Measurements from ENCODE around the gene RPS19BP1.

The RPS19BP1 gene

DNA sequence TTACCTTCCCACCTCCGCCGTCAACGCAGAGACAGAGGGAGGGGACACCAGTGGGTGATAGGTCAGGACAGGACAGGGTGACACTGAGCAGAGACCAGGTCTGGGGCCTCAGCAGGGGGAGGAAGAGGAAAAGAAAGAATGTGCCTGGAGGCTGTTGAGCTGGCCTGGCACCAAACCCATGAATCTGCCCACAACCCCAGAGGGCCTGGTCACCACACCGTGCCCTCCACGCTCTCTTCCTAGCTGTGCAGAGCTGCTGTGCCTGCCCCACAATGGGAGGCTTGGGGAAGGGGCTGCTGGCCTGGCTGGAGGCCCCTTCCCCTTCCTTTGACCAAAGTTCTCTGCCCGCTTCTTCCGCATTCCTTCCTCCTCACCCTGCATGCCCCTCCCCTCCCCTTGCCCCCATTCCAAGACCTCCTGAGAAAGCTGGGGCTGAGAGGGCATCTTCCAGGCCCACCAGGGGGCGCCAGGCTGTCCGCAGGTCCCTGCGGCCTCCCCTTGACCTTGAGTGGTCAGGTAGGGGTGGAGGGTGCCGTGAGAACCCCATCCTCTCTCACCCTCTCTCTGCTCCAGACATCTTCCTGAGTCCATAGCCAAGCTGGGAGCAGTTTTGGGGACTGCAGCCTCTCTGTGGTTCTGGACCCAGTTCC, 27.0 kb upstream of the RPS19BP1 start:
- DNase-seq (ENCODE audit: low read depth in 3 of 3), result no peak

DNA sequence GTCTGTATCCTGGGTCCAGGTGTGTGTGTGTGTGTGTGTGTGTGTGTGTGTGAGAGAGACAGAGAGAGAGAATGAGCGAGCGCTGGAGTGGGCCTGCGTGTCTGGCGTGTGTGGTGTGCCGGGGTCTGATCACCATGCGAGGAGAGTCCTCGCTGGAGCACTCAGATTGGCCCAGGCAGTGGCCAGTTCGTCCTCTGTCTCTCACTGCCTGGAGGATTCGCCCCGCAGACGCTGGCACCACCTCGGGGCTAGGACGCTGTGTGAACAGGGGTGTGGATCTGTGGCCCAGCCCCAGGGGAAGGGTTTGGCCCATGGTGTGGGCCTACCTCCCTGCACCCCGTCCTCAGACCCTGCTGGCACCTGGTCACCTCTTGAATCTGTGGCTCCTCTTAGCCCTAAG, 26.4 kb upstream of the RPS19BP1 start:
- no peak for DNase-seq (ENCODE audit: low read depth in 3 of 3)

DNA sequence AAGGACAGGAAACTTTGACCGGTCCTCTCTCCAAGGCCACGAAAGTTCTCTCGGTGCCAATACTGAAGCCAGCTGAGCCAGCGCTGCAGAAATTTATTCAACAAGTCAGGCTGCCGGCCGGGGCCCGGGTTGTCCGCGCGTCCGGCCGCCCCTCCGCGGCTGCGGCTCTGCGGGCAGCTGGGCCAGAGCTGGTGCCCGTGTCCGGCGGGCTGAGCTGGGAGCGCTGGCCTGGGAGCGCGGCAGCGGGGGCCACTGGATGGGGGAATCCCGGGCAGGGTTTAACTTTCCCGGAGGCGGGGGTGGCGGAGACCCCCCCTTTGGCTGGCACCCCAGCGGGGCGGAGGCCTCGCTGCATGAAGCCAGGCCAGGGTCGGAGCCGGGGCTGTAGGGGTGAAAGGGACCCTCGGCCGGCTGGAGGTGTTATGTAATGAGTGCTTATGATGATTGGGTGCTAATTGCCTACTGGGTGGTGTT, 25.7 kb upstream of the RPS19BP1 start:
- DNase-seq (ENCODE audit: low read depth in 3 of 3), result no peak

DNA sequence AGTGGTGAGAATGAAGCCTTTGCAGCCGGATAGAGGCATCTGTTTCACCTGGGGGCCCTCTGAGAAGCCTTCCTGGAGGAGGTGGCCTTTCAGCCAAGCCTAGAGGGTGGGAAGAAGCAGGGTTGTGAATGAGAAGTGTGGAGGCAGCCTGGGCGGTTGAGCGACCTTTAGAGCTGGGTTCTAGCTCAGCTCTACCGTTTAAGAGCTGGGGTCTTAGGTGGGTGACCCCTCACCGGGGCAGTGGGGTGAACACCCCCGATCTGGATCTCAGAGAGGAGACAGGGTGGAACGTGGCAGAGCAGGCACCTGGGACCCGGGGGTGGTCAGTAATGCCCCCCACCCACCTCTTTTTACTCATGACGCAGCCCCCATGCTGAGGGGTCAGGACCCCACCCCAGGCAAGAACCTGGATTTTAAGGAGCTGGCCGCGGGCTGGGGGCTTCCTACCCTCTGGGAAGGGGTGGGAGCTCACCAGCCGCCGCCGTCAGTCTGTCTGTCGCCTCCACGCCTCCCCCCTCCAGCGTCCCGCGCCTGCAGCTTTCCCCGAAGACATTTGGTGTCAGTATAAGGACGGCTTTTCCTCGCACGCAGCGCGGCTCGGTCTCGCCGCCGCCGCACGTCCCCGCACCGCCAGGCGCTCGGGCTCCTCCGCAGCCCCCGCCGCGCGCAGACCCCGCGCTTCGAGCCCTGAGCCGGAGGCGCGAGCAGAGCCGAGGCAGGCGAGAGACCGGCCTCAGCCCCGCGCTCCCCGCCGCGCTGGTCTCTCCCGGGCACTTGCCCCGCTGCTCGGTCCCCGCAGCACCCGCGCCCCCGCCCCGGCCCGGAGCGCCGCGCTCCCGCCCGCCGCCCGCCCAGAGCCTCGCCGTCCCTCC, 24.7 kb upstream of the RPS19BP1 start:
- peak in 2 of 3 experiments; percentile 26 to 35 for DNase-seq (ENCODE audit: low read depth in 3 of 3)

DNA sequence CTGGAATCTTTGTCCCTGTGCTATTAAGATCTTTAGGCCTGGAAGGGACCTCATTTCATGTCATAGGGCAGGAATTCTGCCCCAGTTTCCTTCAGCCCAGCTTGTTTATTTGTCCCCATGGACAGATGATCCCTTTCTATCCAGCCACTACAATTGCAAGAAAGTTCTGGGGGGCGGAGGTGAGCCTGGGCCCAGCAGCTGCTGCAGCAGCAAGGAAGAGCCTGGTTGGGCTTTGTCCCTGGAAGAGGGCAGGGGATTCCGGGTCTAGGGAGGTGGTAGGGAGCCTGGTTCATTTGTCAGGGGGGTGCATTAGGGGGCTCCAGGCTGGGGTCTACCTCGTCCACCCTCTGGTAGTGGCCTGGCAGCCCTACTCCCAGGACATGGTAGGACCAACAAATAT, 21.6 kb upstream of the RPS19BP1 start:
- DNase-seq (ENCODE audit: low read depth in 3 of 3), result no peak

DNA sequence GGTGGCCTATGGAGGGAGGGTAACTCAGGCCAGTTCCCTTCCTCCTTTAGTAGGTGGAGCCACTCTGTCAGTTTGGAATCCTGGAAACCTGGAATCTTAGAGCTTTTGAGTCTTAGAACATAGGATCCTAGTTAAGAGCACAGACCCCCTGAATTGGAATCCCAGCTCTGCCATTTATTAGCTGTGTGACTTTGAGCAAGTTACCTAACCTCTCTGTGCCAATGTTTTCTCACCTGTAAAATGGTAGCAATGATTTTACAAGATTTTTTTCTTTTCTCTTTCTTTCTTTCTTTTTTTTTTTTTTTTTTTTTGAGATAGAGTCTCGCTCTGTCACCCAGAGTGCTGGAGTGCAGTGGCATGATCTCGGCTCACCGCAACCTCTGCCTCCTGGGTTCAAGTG, 20.9 kb upstream of the RPS19BP1 start:
- no peak for DNase-seq (ENCODE audit: low read depth in 3 of 3)

DNA sequence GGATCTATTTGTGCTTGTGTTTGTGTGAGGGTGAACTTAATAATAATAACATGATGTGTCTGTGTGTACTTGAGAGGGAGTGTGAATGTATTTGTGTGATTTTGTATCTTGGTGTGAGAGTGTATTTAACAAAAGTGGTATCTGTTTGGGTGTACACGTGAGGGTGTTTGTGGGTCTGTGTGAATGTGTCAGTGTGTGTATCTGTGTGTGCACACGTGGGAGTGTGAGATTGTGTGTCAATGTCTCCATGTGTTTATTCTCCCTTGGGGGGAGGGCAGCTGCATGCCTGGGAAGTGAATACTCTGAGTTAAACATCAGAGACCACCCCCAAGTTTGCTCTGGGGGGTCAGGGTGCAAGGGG, 15.0 kb upstream of the RPS19BP1 start:
- DNase-seq (ENCODE audit: low read depth in 3 of 3), result no peak

DNA sequence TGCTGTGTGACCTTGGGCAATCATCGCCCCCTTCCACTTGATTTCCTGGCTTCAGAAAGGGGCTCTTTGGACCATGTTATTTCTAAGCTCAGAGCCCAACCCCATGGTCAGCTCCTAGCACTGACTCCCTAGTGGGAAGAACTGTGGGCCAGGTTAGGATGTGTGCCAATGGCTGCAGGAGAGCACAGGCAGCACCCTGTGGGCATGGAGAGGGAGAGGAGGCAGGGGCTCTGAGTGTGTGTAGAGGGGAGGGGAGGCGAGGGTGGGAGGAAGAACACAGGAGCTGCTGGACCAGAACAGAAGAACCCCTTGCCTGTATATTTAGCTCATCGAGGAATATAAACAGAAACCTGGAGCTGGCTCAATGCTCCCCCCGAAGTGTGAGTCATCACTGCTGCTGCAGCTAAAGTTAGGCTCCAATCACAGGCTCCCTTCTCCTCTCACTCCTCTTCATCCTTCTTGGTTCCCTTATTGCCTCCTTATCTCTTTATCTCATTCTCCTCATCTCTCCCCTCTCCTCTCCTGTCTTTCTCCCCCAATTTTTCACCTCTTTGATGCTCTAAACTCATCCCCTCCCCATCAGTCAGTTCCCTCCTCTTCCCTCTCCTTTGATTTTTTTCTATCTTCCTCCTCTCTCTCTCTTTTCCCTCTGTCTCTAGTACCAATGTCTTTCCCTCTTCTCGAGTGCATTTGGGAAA, 14.5 kb upstream of the RPS19BP1 start:
- no peak for DNase-seq (ENCODE audit: low read depth in 3 of 3)

DNA sequence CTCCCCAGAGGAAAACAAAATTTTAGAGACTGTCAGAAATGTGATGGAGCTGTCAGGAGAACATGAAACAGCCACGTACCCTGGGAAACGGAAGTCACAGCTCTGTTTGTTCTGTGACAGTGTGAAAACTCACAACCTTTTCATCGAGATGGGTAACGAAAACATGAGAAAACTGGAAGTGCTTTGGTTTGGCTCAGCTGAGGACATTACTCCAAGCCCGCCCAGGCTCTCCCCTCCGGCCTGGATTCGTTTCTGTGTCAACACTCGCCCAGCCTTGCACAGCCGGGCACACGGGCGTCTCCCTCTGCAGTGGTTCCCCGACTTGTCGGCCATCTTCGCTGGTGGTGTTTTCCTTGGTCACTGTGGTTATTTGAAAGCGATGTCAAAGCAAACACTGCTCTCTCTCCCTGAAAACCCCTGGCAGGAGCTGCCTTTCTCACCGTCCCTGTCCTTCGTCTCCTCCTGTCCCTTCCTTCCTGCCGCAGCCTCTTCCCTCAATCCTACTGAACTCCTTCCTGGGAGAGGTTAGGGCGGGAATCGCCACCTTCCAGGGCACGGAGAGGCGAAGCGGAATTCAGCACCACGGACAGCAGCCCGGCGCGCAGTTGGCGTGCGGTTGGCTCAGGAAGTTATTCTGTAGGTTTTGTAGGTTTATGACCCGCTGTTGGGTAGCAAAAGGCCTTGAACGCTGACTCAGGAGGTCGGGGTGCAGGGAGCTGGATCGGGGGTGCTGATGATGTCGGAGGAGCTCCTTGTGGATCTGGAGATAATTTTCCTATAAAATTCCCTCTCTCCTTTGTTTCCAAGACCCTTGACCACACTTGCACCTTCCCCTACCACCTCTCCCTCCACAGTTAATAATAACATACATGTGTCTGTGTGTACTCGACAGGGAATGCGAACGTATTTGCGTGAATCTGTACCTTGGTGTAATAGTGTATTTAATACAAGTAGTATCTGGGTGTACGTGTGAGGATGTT, 13.1 kb upstream of the RPS19BP1 start:
- DNase-seq (ENCODE audit: low read depth in 3 of 3), result peak in 1 of 3 experiments; percentile 63

DNA sequence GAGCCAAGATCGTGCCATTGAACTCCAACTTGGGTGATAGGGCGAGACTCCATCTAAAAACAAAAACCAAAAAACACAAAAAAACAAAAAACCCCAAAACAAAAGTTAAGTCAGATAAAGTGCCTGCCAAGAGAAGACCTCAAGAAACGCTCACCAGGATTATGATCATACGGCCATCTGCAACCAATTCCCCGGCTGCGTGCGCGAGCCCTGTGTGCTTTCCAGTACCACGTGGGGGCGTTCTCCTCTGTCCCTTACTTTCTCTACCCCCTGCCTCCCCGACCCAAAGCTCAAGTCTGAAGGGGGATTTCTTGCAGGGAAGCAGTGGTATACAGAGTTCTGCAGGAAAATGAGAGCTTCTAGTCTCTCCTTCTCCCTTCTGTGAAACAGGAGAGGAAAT, 10.5 kb upstream of the RPS19BP1 start:
- DNase-seq (ENCODE audit: low read depth in 3 of 3), result no peak

DNA sequence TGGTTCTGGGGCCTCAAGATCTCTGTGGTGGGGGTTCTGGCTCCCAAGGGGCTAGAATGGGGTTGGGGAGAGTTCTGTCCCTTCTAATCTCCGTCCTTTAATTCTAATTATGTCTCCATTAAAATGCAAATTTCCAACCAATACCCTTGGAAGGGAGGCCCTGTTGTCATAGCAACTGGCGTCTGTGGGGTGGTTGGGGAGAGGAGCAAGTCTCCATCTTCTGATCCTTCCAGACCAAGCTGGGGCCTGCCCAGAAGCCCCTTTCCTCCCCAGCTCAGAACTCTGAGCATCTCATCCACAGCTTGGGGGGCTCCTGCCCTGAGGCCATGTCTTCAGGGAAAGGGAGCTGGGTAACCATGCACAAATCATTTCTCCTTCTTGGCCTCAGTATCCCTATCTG, 5.4 kb upstream of the RPS19BP1 start:
- no peak for DNase-seq (ENCODE audit: low read depth in 3 of 3)

DNA sequence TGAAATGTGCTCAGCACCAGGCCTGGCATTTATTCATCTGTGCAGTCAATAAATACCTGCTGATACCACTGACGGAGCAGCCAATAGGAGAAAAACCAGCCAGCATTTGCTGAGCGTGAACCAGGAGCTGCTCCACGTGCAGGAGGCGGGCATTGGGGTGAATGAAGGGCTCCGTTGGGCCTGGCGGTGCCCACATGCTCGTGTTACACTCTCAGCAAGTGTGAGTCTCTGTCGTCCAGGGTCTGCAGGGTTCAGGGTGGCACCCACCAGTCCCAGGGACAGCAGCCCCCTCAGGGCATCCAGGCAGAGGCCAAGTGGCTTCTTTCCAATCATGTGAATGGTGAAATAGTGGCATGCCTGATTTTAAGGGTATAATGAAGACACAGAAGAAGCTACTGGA, 4.2 kb upstream of the RPS19BP1 start:
- no peak for DNase-seq (ENCODE audit: low read depth in 3 of 3)

DNA sequence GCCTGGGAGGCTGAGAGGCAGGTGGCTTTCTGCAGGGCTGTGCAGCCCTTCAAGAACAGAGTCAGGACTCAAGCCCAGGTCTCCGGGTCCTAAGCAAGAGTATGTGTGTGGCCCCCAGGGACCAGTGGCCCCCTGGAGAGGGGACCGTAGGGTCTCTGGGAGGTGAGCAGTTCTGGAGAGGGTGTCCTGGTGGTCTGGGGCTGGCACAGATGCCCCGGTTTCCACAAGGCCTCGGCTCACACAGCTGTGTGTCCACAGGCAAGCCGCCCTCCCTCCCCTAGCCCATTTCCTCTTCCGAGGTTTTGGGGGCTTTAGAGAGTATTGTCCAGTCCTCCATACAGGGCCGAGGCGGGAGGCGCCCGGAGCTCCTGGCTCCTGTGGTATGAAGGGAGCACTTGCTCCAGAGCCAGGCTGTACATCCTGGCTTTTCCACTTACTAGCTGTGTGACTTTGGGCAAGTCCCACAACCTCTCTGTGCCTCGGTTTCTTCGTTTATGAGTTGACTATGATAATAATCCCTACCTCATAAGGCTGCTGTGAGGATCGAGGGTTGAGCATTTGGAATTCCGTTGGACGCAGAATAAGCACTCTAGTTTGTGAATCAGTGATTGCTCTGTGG, 3.4 kb upstream of the RPS19BP1 start:
- DNase-seq (ENCODE audit: low read depth in 3 of 3), result no peak

DNA sequence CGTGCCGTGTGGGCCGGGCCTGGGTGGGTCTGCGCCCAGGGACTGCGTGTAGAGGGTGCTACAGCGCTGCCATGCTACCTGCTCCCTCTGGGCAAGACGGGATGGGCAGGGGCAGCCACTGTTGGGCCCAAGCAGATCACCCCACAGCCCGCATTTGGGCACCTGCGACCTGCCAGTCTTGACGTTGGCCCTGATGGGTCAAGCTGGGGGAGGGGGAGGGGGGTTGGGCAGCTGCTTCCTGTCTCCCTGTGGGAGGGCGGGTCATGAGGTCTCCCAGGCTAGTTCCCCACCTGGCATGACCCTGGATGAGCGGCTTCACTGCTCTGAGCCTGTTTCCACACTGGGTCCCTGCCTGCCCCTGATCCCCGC, 2.8 kb upstream of the RPS19BP1 start:
- DNase-seq (ENCODE audit: low read depth in 3 of 3), result no peak

DNA sequence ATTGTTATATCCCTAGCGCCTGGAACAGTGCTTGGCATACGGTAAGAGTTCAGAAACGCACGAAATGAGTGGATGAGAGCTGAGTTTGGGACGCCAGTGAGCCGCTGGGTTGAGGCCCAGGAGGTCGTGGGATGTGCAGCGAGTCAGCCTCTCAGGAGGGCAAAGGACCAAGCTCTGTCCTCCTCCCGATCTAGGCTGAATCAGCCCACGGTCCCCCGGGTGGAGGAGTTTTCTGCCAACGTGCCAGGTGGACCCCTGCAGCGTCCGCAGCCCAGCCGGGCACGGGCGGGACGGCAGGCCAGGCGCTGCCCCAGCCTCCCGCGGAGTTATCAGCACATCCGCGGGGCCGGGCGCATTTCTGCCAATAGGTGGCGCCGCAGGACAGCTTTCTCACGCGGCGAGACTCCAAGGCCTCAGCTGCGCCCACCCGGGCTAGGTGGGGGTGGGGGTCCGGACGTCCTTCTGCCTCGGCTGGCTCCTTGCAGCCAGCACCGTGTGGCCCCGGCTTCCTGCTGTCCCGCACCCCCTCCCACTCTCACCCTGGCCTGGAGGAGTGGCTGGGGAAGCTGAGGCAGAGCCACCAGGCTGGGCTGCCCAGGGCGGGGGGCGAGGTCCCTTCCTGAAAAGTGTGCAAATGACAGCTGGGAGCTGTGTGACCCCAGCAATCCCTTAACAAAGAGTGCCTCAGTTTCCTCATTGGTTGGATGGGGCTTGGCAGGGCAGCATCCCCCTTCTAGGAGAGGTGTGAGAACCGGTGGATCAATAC, 2.2 kb upstream of the RPS19BP1 start:
- peak; percentile 64 to 82 (median 67) for DNase-seq (ENCODE audit: low read depth in 3 of 3)

DNA sequence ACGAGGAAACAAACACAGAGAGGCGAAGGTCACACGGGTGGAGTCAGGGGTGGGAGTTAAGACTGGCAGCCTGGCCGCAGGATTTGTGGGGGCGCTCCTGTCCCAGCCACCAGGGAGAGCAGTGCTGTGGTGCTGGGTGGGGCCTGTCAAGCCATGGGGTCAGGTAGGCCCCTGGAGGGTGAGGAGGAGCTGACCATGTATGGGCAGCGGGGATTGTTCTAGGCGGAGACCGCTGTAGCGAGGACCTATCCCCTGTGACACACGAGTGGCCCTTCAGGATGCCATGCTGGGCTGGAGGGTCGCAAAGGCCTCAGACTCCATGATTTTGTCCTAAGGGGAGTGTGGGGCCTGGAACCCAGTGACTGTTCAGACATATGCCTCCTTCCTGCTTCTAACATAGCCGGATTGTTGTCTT, 1.6 kb upstream of the RPS19BP1 start:
- no peak for DNase-seq (ENCODE audit: low read depth in 3 of 3)

DNA sequence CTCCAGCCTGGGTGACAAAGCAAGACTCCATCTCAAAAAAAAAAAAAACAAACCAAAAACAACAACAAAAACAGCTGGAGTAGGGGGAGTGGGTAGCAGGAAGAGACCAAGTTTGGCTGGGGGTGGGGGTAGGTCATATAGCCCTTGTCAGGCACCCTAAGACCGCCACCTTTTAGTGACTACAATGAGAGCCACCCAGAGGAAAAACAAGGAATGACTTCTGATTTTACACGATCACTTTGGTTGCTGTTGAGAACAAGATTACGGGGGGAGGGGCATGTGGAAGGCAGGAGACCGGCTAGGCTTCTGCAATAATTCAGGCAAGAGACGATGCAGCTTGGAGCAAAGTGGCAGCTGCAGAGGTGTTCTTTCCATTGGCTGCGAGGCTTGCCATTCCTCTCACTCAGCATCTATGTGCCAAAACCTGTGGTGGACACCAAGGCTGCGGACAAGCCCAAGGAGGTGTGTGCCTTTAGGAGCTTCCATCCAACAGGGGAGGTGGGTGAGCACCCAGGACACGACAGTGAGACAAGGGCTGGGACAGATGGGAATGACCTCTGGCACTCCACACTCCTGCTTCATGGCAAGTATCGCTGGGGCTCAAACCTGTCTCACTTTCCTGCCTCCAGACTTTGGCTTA, 1.7 kb downstream of the RPS19BP1 start:
- no peak for DNase-seq (ENCODE audit: low read depth in 3 of 3)

DNA sequence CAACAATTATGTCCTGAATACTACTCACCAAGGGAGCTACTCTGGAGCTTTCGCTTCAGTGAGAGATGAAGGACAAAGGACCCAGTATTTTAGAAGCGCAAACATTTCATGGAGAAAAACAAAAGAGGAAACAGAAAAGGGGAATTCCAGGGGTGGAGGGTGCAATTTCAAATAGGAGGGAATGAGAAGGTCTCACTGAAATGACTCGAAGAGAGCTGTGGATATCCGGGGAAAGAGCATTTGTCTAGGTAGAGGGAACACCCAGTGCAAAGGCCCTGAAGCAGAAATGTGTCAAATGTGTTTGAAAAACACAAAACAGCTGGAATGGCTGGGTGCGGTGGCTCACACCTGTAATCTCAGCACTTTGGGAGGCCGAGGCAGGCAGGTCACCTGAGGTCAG, 2.4 kb downstream of the RPS19BP1 start:
- DNase-seq (ENCODE audit: low read depth in 3 of 3), result no peak

DNA sequence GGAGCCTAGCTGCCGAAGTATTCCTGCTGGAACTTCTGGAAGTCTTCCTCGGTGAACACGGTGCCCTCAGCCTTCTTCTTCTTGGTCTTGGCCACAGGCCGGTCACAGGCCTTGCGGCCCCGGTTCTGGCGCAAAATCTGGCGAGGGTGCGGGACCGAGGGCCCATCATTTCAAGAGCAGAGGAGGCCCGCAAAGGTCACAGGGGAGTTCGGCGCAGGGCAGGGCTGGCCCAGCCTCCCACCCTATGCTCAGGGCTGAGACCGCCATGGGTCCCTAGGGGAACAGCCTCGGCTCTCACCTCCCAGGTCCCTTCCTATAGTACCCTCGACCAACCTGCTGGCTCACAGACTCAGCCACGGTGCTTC, 3.1 kb downstream of the RPS19BP1 start:
- no peak for DNase-seq (ENCODE audit: low read depth in 3 of 3)
